BLaER1 (cell line): ENCODE measurements around the gene BANP.
A peak's percentile ranks its signal among the peaks of the same experiment; 100 is the strongest.

Experiments
- H3K27ac ChIP-seq: shearing (Covaris generic); formaldehyde crosslinking; 2 replicates; pipeline ENCODE4 v1.8.1; 2022
- H3K27me3 ChIP-seq: shearing (Covaris generic); formaldehyde crosslinking; 2 replicates; pipeline ENCODE4 v1.8.1; 2022
- H3K36me3 ChIP-seq: shearing (Covaris generic); formaldehyde crosslinking; 2 replicates; pipeline ENCODE4 v1.8.1; 2022
- H3K4me1 ChIP-seq: shearing (Covaris generic); formaldehyde crosslinking; 2 replicates; pipeline ENCODE4 v1.8.1; 2022
- H3K4me2 ChIP-seq: shearing (Covaris generic); formaldehyde crosslinking; 2 replicates; pipeline ENCODE4 v1.8.1; 2022
- H3K4me3 ChIP-seq: shearing (Covaris generic); formaldehyde crosslinking; 2 replicates; pipeline ENCODE4 v1.8.1; 2022
- H3K9ac ChIP-seq: shearing (Covaris generic); formaldehyde crosslinking; 2 replicates; pipeline ENCODE4 v1.8.1; 2022
- H3K9me3 ChIP-seq: shearing (Covaris generic); formaldehyde crosslinking; 2 replicates; pipeline ENCODE4 v1.8.1; 2022
- H4K20me1 ChIP-seq: shearing (Covaris generic); formaldehyde crosslinking; 2 replicates; pipeline ENCODE4 v1.8.1; 2022
- Cebpa-rat ChIP-seq: shearing (Covaris generic); IDR thresholded peaks from 2 replicates; pipeline ENCODE4 v1.8.1; 2022

BANP gene

GRCh38 chr16:87955302-87956097, 4.3 kb downstream of the BANP start:
- peak overlapping the region; percentile 99 for H3K4me2 ChIP-seq
- H3K4me1 ChIP-seq, result peaks cover 85% of the 10 kb centered on the region
- no peaks in the 10 kb centered on the region for H3K9me3 ChIP-seq
- H3K36me3 ChIP-seq, result peaks cover 31% of the 10 kb centered on the region
- no peaks in the 10 kb centered on the region; the same call in 1 of the 2 replicates for H4K20me1 ChIP-seq
- peak overlapping the region; percentile 100 for H3K9ac ChIP-seq
- TF ChIP-seq Cebpa-rat, result no peak
- H3K4me3 ChIP-seq, result no peak overlapping the region
- no peaks in the 10 kb centered on the region for H3K27me3 ChIP-seq
- H3K27ac ChIP-seq, result peak overlapping the region; percentile 76

- no peak for TF ChIP-seq Cebpa-rat
- peaks cover 31% of the 10 kb centered on the region for H3K36me3 ChIP-seq
- H3K4me1 ChIP-seq, result peaks cover 85% of the 10 kb centered on the region
- H3K4me3 ChIP-seq, result peak overlapping the region; percentile 46; the same call in 1 of the 2 replicates
- peak overlapping the region; percentile 76 for H3K27ac ChIP-seq
- H3K4me2 ChIP-seq, result peak overlapping the region; percentile 99
- H3K9me3 ChIP-seq, result no peaks in the 10 kb centered on the region
- H3K9ac ChIP-seq, result peak overlapping the region; percentile 100
- H3K27me3 ChIP-seq, result no peaks in the 10 kb centered on the region
- no peaks in the 10 kb centered on the region; the same call in 1 of the 2 replicates for H4K20me1 ChIP-seq
Measured at GRCh38 chr16:87956098-87956364, 4.8 kb downstream of the BANP start.

DNA sequence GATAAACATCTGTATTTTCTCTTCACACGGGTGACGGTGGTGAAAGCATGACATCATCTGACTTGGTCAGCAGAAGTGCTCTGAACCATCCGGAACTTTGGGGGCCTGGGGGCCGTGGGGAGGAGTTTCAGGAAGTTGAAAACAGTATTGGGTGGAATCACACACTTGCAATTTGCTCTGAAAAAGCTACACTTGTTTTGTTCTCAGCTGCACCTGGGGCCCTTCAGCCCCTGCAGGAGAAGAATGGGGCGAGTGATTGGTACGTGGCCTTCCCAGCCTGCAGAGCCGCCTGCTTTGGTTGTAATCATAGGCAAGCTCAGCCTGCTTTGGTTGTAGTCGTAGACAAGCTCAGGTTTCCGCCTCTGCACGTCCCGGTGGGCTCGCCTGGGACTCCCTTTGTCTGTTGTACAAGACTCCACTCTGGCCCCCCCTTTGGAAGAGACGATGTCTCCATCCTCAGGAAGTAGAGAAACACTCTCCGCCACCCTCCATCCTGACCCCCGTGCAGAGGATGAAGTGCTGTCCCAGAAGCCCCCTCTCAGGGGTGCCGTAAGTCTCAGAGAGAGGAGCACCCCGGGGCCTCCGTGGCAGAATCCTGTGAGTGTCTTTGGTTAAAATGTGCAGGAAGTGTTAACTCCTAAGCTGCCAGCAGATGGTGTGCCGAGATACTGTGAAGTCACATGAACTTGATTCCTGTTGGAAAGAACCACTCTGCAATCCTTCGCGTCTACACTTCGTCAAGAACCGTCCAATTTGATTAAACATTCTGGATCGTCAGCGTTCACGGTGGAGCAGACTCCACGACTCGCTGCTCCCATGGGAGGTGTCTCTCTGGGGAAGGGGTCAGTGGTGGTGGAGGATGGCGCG, 5.4 kb downstream of the BANP start:
- Histone ChIP-seq H3K9me3 (no peaks in the 10 kb centered on the region), H3K4me2 (peak overlapping the region; percentile 99), H3K4me1 (peaks cover 85% of the 10 kb centered on the region), H3K4me3 (peak overlapping the region; percentile 46), H3K36me3 (peaks cover 31% of the 10 kb centered on the region), H3K27me3 (no peaks in the 10 kb centered on the region), H3K27ac (peak overlapping the region; percentile 76), H3K9ac (peak overlapping the region; percentile 100), H4K20me1 (no peaks in the 10 kb centered on the region; the same call in 1 of the 2 replicates)
- no peak for TF ChIP-seq Cebpa-rat

GRCh38 chr16:87957296-87958094, 6.3 kb downstream of the BANP start:
- TF ChIP-seq Cebpa-rat, result no peak
- Histone ChIP-seq H3K4me1 (peaks cover 84% of the 10 kb centered on the region), H3K9ac (peak overlapping the region; percentile 100; the same call in 1 of the 2 replicates), H4K20me1 (peaks cover 2% of the 10 kb centered on the region; the same call in 1 of the 2 replicates), H3K27me3 (no peaks in the 10 kb centered on the region), H3K9me3 (no peaks in the 10 kb centered on the region), H3K4me3 (0 out of 2 replicates have a peak overlapping the region, but pooled peaks have one; percentile 46), H3K4me2 (peak overlapping the region; percentile 99), H3K27ac (peak overlapping the region; percentile 76), H3K36me3 (peaks cover 31% of the 10 kb centered on the region)

DNA sequence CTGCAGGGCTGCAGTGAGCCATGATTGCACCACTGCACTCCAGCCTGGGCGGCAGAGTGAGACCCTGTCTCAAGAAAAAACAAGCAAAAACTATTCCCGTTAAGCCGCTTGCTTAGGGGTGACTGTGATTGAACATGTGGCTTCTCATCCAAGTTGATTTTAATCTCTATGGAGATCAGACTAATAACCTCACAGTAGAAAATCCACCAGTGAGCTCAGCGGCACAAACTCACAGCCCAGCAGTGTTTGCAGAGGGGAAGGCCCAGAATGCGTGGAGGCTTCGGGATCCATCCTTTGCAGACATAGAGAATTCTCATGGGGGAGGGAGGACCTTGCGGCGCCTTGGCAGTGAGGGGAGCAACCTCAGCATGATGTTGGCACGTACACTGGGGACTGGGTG, 7.4 kb downstream of the BANP start:
- H3K27ac ChIP-seq, result peak overlapping the region; percentile 78

DNA sequence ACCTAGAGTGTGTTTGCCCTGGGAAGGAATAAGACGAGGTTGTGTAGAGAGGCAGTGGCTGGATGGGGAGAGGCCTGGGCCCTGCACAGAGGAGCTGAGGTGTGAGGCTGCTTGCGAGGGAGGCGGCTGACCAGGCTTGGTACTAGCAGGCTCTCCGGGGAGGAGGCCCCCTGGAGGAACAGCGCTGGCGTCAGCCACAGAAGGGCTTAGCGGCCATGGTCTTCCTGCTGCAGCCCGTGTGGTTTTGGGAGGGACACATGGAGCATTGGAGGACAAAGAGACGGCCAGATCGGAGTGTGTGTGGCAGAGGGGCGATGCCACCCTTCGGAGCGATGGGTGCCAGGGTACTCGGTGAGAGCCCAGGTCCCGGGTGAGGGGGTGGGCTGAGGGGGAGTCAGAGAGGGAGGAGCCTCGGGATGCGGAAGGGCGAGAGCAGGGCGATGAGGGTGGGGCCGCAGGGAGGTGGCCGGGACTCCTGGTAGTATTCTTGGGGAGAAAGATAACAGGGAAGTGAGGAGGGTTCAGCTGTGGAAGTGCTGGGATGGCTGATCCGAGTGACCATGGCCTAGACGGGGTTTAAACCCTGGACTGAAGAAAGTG, 8.3 kb downstream of the BANP start:
- peaks cover 17% of the 10 kb centered on the region for H3K36me3 ChIP-seq
- peak overlapping the region; percentile 78 for H3K27ac ChIP-seq
- H3K27me3 ChIP-seq, result no peaks in the 10 kb centered on the region
- TF ChIP-seq Cebpa-rat, result no peak
- H3K9ac ChIP-seq, result peak overlapping the region; percentile 75
- H3K4me3 ChIP-seq, result peak overlapping the region; percentile 61
- H3K4me2 ChIP-seq, result peak overlapping the region; percentile 88
- H3K4me1 ChIP-seq, result peaks cover 84% of the 10 kb centered on the region
- peaks cover 13% of the 10 kb centered on the region; the same call in 1 of the 2 replicates for H4K20me1 ChIP-seq
- H3K9me3 ChIP-seq, result no peaks in the 10 kb centered on the region

More for the DNA sequence above, 7.4 kb downstream of the BANP start:
- peaks cover 84% of the 10 kb centered on the region for H3K4me1 ChIP-seq
- TF ChIP-seq Cebpa-rat, result no peak
- no peaks in the 10 kb centered on the region for H3K27me3 ChIP-seq
- H3K4me2 ChIP-seq, result peak overlapping the region; percentile 88
- H3K4me3 ChIP-seq, result peak overlapping the region; percentile 61; the same call in 1 of the 2 replicates
- H3K9me3 ChIP-seq, result no peaks in the 10 kb centered on the region
- H3K36me3 ChIP-seq, result peaks cover 25% of the 10 kb centered on the region
- H3K9ac ChIP-seq, result peak overlapping the region; percentile 75; the same call in 1 of the 2 replicates
- peaks cover 5% of the 10 kb centered on the region; the same call in 1 of the 2 replicates for H4K20me1 ChIP-seq

GRCh38 chr16:87960296-87960695, 9.1 kb downstream of the BANP start:
- Histone ChIP-seq H3K4me2 (peak overlapping the region; percentile 88), H4K20me1 (peaks cover 13% of the 10 kb centered on the region; the same call in 1 of the 2 replicates), H3K36me3 (peaks cover 9% of the 10 kb centered on the region), H3K27ac (peak overlapping the region; percentile 78), H3K4me3 (peak overlapping the region; percentile 61; the same call in 1 of the 2 replicates), H3K9ac (peak overlapping the region; percentile 75; the same call in 1 of the 2 replicates), H3K9me3 (no peaks in the 10 kb centered on the region), H3K27me3 (no peaks in the 10 kb centered on the region), H3K4me1 (peaks cover 82% of the 10 kb centered on the region)
- no peak for TF ChIP-seq Cebpa-rat

GRCh38 chr16:87960852-87961251, 9.6 kb downstream of the BANP start:
- Histone ChIP-seq H3K9ac (no peak overlapping the region), H3K4me1 (peaks cover 80% of the 10 kb centered on the region), H3K27ac (no peak overlapping the region), H3K27me3 (no peaks in the 10 kb centered on the region), H3K4me3 (no peak overlapping the region), H4K20me1 (peaks cover 16% of the 10 kb centered on the region; the same call in 1 of the 2 replicates), H3K36me3 (peaks cover 9% of the 10 kb centered on the region), H3K9me3 (no peaks in the 10 kb centered on the region), H3K4me2 (no peak overlapping the region)
- TF ChIP-seq Cebpa-rat, result no peak

GRCh38 chr16:87961623-87962022, 10.4 kb downstream of the BANP start:
- no peaks in the 10 kb centered on the region for H3K27me3 ChIP-seq
- peaks cover 80% of the 10 kb centered on the region for H3K4me1 ChIP-seq
- no peak overlapping the region for H3K9ac ChIP-seq
- no peak overlapping the region for H3K4me3 ChIP-seq
- H4K20me1 ChIP-seq, result peaks cover 24% of the 10 kb centered on the region; the same call in 1 of the 2 replicates
- no peak for TF ChIP-seq Cebpa-rat
- H3K27ac ChIP-seq, result no peak overlapping the region
- no peaks in the 10 kb centered on the region for H3K9me3 ChIP-seq
- H3K36me3 ChIP-seq, result peaks cover 9% of the 10 kb centered on the region
- no peak overlapping the region for H3K4me2 ChIP-seq
